CD8-positive, alpha-beta memory T cell (primary cell): ENCODE data around the gene AKR1D1. TPM values are rescaled to one million over a fixed set of nuclear protein-coding genes. Genes with fewer than 3 reads are reported as not detected.

Experiments
- CTCF ChIA-PET: fragments of 350-600 bp; sonication (Branson Sonifier 250); formaldehyde crosslinking; loops from one replicate; lab custom pipeline; 2021; ENCODE audit warnings: antibody characterized with exemption; lab: Charles Lee
- POLR2A ChIA-PET: fragments of 350-600 bp; sonication (Branson Sonifier 250); formaldehyde crosslinking; loops from one replicate; lab custom pipeline; 2021; ENCODE audit warnings: antibody characterized with exemption; lab: Charles Lee
- DNase-seq, 5 donors: peaks; one replicate each; pipeline versions ENCODE4 v3.0.0 to v3.0.0-alpha.2; 2020 to 2022; ENCODE audit warnings: mixed read lengths in 1 of 5
- H3K27ac ChIP-seq: one replicate; pipeline ENCODE4 v1.7.0; 2013; ENCODE audit warnings: low read depth, mild to moderate bottlenecking, low read length, moderate library complexity
- H3K27me3 ChIP-seq: 2 replicates; pipeline ENCODE4 v1.7.0; 2013; ENCODE audit warnings: low read length, mild to moderate bottlenecking; ENCODE audit not compliant: insufficient read depth, poor library complexity, severe bottlenecking
- H3K36me3 ChIP-seq: 2 replicates; pipeline ENCODE4 v1.7.0; 2013; ENCODE audit warnings: mild to moderate bottlenecking, low read length, moderate library complexity; ENCODE audit not compliant: insufficient read depth
- H3K4me1 ChIP-seq: 2 replicates; pipeline ENCODE4 v1.7.0; 2013; ENCODE audit warnings: mild to moderate bottlenecking, low read length, moderate library complexity; ENCODE audit not compliant: insufficient read depth
- H3K4me3 ChIP-seq: 2 replicates; pipeline ENCODE4 v1.7.0; 2013; ENCODE audit warnings: mild to moderate bottlenecking, low read length
- H3K9me3 ChIP-seq: 2 replicates; pipeline ENCODE4 v1.7.0; 2013; ENCODE audit warnings: mild to moderate bottlenecking, low read length
- H3K27ac Mint-ChIP-seq, 8 donors: one replicate each; pipeline ENCODE4 v1.8.0; 2020 to 2021; ENCODE audit warnings: mixed read lengths in 8 of 8, mild to moderate bottlenecking in 6 of 8, inconsistent platforms in 3 of 8, moderate library complexity in 3 of 8
- H3K27me3 Mint-ChIP-seq, 2 donors: one replicate each; pipeline ENCODE4 v1.8.0; 2020 to 2021; ENCODE audit warnings: mixed read lengths in 2 of 2, mild to moderate bottlenecking in 1 of 2, moderate library complexity in 1 of 2
- H3K36me3 Mint-ChIP-seq, 3 donors: one replicate each; pipeline ENCODE4 v1.8.0; 2020 to 2021; ENCODE audit warnings: mixed read lengths in 3 of 3, inconsistent platforms in 1 of 3, mild to moderate bottlenecking in 1 of 3
- H3K4me1 Mint-ChIP-seq, 3 donors: one replicate each; pipeline ENCODE4 v1.8.0; 2020 to 2021; ENCODE audit warnings: mixed read lengths in 3 of 3, inconsistent platforms in 1 of 3, mild to moderate bottlenecking in 1 of 3
- H3K4me3 Mint-ChIP-seq, 7 donors: one replicate each; pipeline ENCODE4 v1.8.0; 2020 to 2021; ENCODE audit warnings: mixed read lengths in 7 of 7, mild to moderate bottlenecking in 6 of 7, moderate library complexity in 4 of 7, inconsistent platforms in 2 of 7
- H3K9me3 Mint-ChIP-seq, 5 donors: one replicate each; pipeline ENCODE4 v1.8.0; 2020 to 2022; ENCODE audit warnings: mixed read lengths in 5 of 5, mild to moderate bottlenecking in 3 of 5, moderate library complexity in 2 of 5, inconsistent platforms in 1 of 5
- polyA plus RNA-seq: library from polyadenylated mRNA; unstranded; fragments of 300-500 nt; fragmentation: Illumina TruSeq; gene quantifications from one replicate; pipeline ENCODE4 v1.2.3, GENCODE V29; 2021
- total RNA-seq, 2 experiments: library from RNA; stranded (reverse); gene quantifications; one replicate each; pipeline ENCODE4 v1.2.3, GENCODE V29; 2021

AKR1D1 gene
- total and polyA plus RNA-seq, 3 experiments from 2014 or later: not detected

- DNase-seq: no peak
- Histone ChIP-seq H3K27ac (no peak overlapping the region), H3K9me3 (no peaks in the 10 kb centered on the region), H3K27me3 (no peaks in the 10 kb centered on the region), H3K36me3 (no peaks in the 10 kb centered on the region), H3K4me3 (no peak overlapping the region), H3K4me1 (no peaks in the 10 kb centered on the region)
- H3K9me3 Mint-ChIP-seq: peaks cover 4 to 18% (median 17%) of the 10 kb centered on the region in 5 donors
- ChIA-PET CTCF (interaction anchor here (2.8 kb wide), 1 partner anchor 575 kb away, joined by 33 read pairs; no protein-coding TSS in a partner anchor), POLR2A (no interaction called here)
- peak overlapping the region in 1 of 8 donors; percentile 53 for H3K27ac Mint-ChIP-seq
- no peaks in the 10 kb centered on the region for H3K4me1 Mint-ChIP-seq
- H3K4me3 Mint-ChIP-seq: no peak overlapping the region
- H3K27me3 Mint-ChIP-seq: peaks cover 2 to 25% of the 10 kb centered on the region in 2 donors
- H3K36me3 Mint-ChIP-seq: peaks cover 0 to 19% (median 0%) of the 10 kb centered on the region in 3 donors
Measured at GRCh38 chr7:138163800-138164199, 87.5 kb downstream of the AKR1D1 start.

GRCh38 chr7:138164804-138165203 lies 88.5 kb downstream of the AKR1D1 start:
- ChIA-PET POLR2A (no interaction called here), CTCF (no interaction called here)
- no peaks in the 10 kb centered on the region for H3K4me1 Mint-ChIP-seq

DNA sequence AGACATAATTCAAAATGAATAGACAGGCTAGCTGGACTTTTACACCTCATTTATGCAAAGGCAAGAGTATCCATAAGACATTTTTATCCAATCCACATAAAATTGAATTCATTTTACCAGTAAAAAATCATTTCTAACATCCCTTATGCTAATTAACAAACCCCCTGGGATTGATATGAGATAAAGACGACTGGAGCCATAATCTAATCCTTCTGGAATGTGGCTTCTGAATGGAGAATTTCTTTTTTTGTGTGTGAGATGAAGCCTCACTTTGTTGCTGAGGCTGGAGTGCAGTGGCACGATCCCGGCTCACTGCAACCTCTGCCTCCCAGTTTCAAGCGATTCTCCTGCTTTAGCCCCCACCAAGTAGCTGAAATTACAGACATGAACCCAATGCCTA lies 90.4 kb downstream of the AKR1D1 start:
- DNase-seq: no peak
- Histone ChIP-seq H3K4me1 (no peaks in the 10 kb centered on the region), H3K27ac (no peak overlapping the region), H3K4me3 (no peak overlapping the region), H3K27me3 (no peaks in the 10 kb centered on the region), H3K36me3 (no peaks in the 10 kb centered on the region), H3K9me3 (no peaks in the 10 kb centered on the region)
- Mint-ChIP-seq H3K27ac (no peak overlapping the region), H3K4me3 (no peak overlapping the region), H3K9me3 (peaks cover 4 to 18% (median 17%) of the 10 kb centered on the region in 5 donors), H3K36me3 (peaks cover 0 to 19% (median 0%) of the 10 kb centered on the region in 3 donors), H3K4me1 (no peaks in the 10 kb centered on the region), H3K27me3 (peaks cover 10 to 48% of the 10 kb centered on the region in 2 donors)
- POLR2A ChIA-PET: no interaction called here
- CTCF ChIA-PET: interaction anchor here (0.7 to 1.7 kb wide), 2 partner anchors 13 to 572 kb away, joined by 3 to 7 read pairs; no protein-coding TSS in a partner anchor

More at GRCh38 chr7:138164804-138165203, 88.5 kb downstream of the AKR1D1 start:
- H3K27ac Mint-ChIP-seq: no peak overlapping the region
- H3K27me3 Mint-ChIP-seq: peaks cover 4 to 32% of the 10 kb centered on the region in 2 donors
- H3K4me3 Mint-ChIP-seq: no peak overlapping the region
- H3K4me1 ChIP-seq: no peaks in the 10 kb centered on the region
- no peaks in the 10 kb centered on the region for H3K36me3 ChIP-seq
- no peak overlapping the region for H3K27ac ChIP-seq
- DNase-seq: no peak
- H3K36me3 Mint-ChIP-seq: peaks cover 0 to 19% (median 0%) of the 10 kb centered on the region in 3 donors
- no peaks in the 10 kb centered on the region for H3K9me3 ChIP-seq
- H3K9me3 Mint-ChIP-seq: peaks cover 4 to 18% (median 17%) of the 10 kb centered on the region in 5 donors
- H3K4me3 ChIP-seq: no peak overlapping the region
- no peaks in the 10 kb centered on the region for H3K27me3 ChIP-seq

GRCh38 chr7:138167222-138167621 lies 91.0 kb downstream of the AKR1D1 start:
- Mint-ChIP-seq H3K36me3 (peaks cover 0 to 19% (median 0%) of the 10 kb centered on the region in 3 donors), H3K27me3 (peaks cover 10 to 48% of the 10 kb centered on the region in 2 donors), H3K9me3 (peaks cover 4 to 18% (median 17%) of the 10 kb centered on the region in 5 donors), H3K27ac (no peak overlapping the region), H3K4me1 (no peaks in the 10 kb centered on the region), H3K4me3 (no peak overlapping the region)
- Histone ChIP-seq H3K36me3 (no peaks in the 10 kb centered on the region), H3K27ac (no peak overlapping the region), H3K9me3 (no peaks in the 10 kb centered on the region), H3K4me1 (no peaks in the 10 kb centered on the region), H3K27me3 (no peaks in the 10 kb centered on the region), H3K4me3 (no peak overlapping the region)
- DNase-seq: no peak
- ChIA-PET CTCF (no interaction called here), POLR2A (no interaction called here)

GRCh38 chr7:138167869-138168296 lies 91.6 kb downstream of the AKR1D1 start:
- CTCF ChIA-PET: no interaction called here
- H3K27ac Mint-ChIP-seq: no peak overlapping the region

More at GRCh38 chr7:138167869-138168296, 91.6 kb downstream of the AKR1D1 start:
- Mint-ChIP-seq H3K9me3 (peaks cover 4 to 18% (median 17%) of the 10 kb centered on the region in 5 donors), H3K27me3 (peaks cover 12 to 51% of the 10 kb centered on the region in 2 donors), H3K36me3 (peaks cover 0 to 19% (median 0%) of the 10 kb centered on the region in 3 donors), H3K4me1 (no peaks in the 10 kb centered on the region), H3K4me3 (no peak overlapping the region)
- H3K9me3 ChIP-seq: no peaks in the 10 kb centered on the region
- no peak overlapping the region for H3K4me3 ChIP-seq
- H3K4me1 ChIP-seq: no peaks in the 10 kb centered on the region
- no peak overlapping the region for H3K27ac ChIP-seq
- POLR2A ChIA-PET: no interaction called here
- DNase-seq: no peak
- no peaks in the 10 kb centered on the region for H3K27me3 ChIP-seq
- no peaks in the 10 kb centered on the region for H3K36me3 ChIP-seq

Other genes with a start within 250 kb of the AKR1D1 start
- gene DGKI, start 229.5 kb upstream of the AKR1D1 start, total RNA-seq: 1 to 10 TPM; 1.3 to 1.4 TPM
- not detected for gene DGKI, start 229.5 kb upstream of the AKR1D1 start, polyA plus RNA-seq
- 10 to 100 TPM; 23.9 to 25.0 TPM for gene CREB3L2, start 74.4 kb upstream of the AKR1D1 start, total RNA-seq
- gene CREB3L2, start 74.4 kb upstream of the AKR1D1 start, polyA plus RNA-seq: 12.5 TPM